GM21737 (cell line): ENCODE results near the gene NDUFB11.

Experiments used
- ATAC-seq: cut with Tn5 transposase; IDR thresholded peaks from one replicate; pipeline ENCODE4 v1.9.1; 2021; ENCODE audit warnings: mild to moderate bottlenecking, moderate library complexity; ENCODE audit not compliant: unreplicated experiment

NDUFB11 gene

DNA sequence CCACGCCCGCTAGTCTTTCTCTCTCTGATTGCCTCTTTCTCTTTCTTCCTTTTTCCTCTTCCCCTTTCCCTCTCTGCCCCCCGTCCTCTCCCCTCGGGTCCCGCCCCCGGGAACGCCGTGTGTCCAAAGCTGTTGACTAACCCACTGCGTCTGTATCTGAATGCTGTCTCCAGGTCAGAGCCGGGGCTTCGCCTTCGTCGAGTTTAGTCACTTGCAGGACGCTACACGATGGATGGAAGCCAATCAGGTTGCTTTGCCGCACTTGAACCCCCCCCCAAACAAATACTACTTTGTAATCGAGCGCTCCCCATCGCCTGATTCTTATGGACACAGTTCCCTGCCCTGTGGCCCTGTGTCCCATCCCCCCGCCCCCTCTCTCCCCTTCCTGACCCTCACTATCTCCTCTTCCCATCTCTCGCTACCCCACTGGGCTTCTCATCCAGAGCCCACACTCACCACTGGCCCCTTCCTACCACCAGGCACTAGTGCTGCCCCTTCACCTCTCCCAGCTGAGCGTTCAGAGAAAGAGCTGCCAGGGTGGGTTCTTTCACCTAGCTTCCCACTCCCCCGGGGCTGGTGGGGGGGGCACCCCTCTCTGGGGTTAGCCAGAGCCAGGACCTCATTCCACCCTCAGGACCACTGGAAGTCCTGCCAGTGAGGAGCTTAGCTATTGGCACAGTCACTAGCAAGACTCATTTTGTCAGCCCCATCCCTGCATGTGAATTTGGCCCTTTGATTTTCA is 30.5 kb upstream of the NDUFB11 start:
- ATAC-seq, result no peak

DNA sequence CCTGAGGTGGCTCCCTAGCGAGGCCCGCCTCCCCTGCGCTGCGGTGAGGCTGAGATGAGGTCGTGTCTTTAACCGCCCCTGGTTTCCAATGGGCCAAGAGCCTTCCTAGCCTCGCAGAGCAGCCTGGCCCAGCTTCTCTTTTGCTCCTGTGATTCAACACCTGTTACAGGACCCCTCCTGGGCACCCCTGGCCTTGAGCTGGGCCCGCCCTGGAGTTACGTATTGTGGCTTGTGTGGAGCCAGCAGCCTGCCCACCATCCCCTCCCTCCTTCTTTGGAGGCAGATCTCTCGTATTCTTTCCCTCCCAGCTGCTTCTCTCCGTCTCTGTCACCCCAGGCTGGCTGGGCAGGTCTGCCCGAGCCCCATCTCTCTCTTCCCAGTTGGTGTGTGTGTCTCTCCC is 29.9 kb upstream of the NDUFB11 start:
- ATAC-seq, result no peak

DNA sequence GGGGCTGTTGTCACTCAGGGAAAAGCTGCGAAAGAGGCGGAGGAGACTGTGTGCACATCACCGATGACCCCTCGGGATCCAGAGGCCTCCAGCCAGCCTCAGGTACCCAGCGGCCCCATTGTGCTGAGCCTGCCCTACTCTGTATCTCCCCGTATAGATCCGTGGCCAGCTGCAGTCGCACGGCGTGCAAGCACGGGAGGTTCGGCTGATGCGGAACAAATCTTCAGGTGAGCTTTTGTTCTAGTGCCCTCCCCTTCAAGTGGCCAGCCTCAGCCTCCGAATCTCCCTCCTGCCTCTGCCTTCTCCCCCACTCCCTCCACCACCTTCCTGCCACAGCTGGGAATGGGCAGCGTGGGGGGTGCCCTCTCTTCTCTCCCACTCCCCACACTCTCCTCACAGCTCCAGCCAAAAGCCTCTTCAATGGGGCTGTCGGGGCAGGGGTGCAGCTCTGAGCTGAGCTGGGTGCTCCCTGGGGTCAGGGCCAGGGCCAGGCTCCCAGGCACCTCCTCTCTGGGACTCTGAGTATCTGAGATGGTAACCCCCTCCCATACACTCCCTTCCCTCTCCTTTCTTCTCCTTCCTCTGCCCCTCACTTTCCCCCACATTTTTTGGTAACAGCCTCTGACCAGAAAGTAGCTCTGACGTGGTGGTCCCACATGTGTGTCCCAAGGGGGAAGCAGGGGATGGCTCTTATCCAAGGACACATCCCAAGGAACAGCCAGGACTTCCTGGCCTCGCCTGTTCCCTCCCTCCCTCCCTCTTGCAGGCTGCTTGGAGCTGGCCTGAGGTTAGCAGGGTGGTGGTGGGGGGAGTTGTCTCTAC is 28.7 kb upstream of the NDUFB11 start:
- ATAC-seq, result no peak

DNA sequence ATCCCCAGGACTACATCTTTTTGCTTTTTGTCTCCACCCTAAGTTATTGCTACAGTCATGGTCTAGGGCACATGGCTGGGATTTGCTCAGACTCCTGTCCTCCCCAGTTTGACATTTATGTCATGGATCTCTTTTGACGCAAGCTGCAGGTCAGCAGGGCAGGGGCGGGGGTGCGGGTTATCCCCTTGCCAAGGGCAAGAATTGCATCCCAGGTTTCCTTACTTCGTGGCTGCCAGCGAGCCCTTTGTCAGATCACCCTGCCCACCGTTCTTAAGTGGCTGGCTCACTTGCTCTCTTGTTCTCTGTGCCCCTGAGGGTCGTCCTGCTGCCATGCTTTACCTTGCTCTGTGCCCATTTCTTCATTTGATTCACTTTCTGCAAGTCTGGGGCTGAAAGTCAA is 28.0 kb upstream of the NDUFB11 start:
- ATAC-seq, result no peak

DNA sequence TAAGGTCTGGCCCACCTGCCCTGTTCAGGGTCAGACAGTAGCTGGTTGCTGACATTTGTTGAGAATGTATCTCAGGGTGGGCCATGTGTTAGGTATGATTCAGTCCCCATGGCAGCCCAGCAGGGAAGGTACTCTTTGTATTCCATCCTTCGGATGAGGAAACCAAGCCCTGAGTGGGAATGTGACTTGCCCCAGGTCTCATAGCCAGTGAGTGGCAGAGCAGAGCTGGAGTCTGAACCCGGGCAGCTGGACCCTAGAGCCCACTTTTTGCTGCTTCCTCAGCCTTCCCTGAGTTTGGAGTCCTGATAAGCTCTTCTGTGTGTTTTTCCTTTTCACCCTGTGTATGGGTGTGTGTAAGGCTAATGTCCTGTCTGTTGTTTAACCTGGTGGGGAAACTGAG is 27.5 kb upstream of the NDUFB11 start:
- ATAC-seq, result no peak

DNA sequence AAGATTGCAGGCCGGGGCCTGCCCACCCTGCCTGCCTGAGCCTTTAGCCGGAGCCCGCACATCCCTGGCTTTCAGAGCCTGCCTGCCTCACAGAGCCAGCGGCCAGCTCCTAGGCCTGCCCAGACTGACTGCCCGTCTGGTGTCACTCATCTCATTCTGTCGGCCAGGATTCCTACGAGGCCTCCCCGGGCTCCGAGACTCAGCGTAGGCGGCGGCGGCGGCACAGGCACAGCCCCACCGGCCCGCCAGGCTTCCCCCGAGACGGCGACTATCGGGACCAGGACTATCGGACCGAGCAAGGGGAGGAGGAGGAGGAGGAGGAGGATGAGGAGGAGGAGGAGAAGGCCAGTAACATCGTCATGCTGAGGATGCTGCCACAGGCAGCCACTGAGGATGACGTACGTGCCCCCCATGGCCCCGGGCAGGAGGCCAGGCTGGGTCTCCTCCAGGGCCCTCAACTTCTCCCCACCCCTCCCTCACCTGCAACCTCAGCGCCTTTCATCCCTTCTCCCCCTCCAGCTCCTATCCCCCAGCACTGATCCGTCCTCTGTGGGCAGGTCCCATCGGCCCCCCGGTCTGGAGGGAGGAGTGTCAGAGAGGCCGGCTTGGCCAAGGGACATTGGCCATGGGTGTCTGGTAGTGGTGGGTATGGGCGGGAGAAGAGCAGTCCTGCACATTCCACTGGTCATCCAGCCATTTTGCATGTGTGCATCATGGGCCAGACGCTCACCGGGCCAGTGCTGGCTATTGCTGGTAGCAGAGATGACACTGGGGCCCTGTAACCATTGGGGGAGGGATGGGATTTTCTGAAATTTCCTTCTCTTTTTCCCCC is 26.6 kb upstream of the NDUFB11 start:
- ATAC-seq, result no peak

DNA sequence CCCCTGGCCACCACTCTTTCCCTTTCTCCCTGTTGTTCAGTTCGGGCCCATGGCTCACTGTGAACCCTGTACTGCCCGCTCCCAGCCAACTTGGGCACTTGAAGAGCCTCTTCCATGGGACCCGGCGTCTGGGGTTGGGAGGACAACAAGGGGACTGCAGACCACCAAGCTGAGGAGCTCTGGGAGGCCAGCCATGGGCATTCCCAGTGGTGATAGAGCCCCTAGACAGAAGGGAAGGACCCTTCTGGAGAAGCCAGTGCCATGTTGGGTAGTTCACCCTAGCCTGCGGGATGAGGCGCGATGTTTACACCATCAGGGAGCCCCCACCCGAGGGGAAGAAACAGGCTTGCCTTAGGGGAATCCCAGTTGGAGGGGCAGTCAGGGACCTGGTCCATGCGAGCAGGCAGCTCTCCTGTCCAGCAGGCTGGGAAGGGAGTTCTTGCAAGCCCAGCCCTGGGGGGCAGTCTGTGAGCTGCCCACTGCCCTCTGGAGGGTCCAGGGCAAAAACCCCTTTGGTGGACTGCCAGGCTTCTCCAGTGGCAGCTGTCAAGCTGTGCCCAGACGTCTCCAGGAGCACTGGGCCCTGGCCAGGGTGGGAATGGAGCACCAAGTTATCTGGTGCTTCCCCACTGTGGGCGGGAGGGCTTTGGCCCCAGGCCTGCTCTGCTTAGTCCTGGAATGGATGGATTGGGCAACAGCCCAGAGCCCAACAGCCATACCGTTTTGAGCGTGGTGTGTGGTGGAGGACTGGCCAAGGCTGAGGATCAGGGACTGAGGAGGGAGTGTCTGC is 25.4 kb upstream of the NDUFB11 start:
- no peak for ATAC-seq

DNA sequence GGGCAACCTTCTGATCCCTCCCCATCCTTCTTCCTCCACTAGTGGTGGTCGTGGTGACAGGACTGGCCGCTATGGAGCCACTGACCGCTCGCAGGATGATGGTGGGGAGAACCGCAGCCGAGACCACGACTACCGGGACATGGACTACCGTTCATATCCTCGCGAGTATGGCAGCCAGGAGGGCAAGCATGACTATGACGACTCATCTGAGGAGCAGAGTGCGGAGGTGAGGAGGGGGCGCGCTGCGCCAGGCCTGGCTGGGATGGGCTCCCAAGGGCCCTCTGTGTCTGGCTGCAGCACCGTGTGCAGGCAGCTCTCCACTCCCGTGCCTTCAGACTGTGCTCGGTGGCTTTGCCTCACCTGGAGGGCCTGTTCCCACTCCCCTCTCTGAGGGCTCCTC is 24.8 kb upstream of the NDUFB11 start:
- ATAC-seq, result no peak

DNA sequence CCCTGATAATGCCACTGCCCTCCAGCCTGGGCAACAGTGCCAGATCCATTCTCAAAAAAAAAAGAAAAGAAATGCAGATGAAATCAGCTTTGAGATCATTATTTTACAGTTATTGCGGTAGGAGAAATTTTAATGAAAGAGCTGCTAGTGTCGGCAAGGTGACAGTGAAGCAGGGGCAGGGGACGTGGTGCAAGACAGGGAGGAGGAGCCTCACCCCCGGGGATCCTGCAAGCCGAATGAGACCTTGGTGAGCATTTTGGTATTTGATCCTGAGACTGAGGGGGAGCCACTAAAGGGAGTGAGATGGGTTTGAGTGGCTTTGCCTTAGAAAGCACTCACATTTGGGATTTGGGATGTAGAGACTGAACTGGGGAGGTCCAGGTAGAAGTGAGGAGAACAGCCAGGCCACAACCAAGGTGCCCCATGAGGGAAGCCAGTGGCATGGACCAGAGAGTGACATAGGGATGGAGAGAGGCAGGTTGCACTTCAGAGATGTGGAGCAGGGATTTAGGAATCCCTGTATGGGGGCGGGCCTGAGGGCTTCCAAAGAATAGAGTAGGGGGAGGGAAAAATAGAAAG is 24.1 kb upstream of the NDUFB11 start:
- ATAC-seq, result no peak

DNA sequence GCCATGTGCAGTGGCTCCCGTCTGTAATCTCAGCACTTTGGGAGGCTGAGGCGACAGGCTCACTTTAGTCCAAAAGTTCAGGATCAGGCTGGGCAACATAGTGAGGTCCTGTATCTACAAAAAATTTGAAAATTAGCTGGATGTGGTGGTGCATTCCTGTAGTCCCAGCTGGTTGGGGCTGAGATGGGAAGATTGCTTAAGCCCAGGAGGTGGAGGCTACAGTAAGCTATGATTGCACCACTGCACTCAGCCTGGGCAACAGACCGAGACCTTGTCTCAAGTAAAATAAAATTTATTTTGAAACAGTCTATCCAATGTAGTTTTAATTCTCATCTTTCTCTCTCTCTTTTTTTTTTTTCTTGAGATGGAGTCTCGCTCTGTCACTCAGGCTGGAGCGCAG is 21.6 kb upstream of the NDUFB11 start:
- no peak for ATAC-seq

DNA sequence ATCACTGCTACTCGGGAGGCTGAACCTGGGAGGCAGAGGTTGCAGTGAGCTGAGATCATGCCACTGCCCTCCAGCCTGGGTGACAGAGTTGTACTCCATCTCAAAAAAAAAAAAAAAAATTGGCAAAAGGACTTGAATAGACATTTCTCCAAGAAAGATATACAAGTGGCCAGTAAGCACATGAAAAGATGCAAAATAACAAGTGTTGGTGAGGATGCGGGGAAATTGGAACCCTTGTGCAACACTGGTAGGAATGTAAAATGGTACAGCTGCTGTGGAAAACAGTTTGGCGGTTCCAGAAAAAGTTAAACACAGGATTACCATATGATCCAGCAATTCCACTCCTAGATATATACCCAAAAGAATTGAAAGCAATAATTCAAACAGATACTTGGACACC is 19.9 kb upstream of the NDUFB11 start:
- no peak for ATAC-seq

DNA sequence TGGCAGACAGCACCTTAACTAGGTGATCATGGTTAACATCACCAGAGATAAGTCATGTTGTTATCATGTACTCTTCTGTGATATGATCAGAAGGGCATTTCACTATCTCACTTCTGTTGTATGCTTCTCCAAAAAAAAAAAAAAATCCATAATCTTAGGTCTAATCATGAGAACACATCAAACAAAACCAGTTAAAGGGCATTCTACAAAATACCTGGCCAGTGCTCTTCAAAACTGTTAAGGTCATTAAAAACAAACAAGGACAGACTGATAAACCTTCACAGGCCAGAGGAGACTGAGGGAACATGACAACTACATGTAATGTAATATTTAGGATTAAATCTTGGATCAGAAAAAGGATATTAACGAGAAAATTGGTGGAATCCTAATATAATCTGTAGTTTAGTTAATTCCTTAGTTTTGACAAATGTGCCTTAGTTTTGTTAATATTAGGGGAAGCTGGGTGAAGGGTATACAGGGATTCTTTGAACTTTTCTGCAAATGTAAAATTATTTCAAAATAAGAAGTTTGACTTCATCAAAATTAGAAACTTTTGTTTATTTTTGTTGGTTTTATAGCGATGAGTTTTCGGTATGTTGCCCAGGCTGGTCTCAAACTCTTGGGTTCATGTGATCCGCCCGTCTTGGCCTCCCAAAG is 18.6 kb upstream of the NDUFB11 start:
- no peak for ATAC-seq

DNA sequence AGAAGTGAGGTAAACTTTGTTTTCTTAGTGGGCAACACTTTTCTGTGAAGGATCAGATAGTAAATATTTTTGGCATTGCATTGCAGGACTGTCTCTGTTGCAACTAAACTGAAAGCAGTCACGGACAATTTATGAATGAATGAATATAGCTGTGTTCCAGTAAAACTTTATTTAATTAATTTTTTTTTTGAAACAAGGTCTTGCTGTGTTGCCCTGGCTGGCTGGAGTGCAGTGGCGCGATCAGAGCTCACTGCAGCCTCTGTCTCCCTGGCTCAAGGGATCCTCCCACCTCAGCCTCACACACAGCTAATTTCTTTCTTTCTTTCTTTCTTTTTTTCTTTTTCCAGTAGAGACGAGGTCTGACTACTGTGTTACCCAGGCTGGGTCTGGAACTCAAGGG is 16.3 kb upstream of the NDUFB11 start:
- no peak for ATAC-seq

DNA sequence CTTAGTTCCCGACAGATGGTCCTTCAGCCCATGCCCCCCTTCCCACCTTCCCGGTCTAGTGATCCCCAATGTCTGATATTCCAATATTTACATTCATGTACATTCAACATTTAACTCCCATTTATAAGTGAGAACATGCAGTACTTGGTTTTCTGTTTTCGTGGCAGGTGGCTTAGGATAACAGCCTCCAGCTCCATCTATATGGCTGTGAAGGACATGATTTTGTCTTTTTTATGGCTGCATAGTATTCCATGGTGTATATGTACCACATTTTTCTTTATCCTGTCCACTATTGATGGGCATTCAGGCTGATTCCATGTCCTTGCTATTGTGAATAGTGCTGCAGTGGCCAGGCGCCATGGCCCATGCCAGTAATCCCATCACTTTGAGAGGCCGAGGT is 14.3 kb upstream of the NDUFB11 start:
- ATAC-seq, result no peak

DNA sequence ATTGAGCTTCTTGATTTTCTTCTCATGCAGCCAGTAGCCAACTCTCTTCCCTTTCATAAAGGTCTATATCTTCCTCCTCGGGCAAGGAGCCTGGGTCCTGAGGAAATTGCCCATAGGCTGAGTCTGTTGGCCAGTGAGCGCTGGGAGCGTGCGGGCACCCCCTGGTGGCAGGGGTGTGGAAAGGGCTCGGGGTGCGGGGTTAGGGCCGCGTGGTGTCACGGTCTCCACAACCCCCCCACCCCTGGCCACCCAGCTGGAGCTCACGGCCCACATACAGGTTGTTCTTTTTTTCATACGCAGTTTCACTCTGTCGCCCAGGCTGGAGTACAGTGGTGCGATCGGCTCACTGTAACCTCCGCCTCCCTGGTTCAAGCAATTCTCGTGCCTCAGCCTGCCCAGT is 13.6 kb upstream of the NDUFB11 start:
- ATAC-seq, result no peak

DNA sequence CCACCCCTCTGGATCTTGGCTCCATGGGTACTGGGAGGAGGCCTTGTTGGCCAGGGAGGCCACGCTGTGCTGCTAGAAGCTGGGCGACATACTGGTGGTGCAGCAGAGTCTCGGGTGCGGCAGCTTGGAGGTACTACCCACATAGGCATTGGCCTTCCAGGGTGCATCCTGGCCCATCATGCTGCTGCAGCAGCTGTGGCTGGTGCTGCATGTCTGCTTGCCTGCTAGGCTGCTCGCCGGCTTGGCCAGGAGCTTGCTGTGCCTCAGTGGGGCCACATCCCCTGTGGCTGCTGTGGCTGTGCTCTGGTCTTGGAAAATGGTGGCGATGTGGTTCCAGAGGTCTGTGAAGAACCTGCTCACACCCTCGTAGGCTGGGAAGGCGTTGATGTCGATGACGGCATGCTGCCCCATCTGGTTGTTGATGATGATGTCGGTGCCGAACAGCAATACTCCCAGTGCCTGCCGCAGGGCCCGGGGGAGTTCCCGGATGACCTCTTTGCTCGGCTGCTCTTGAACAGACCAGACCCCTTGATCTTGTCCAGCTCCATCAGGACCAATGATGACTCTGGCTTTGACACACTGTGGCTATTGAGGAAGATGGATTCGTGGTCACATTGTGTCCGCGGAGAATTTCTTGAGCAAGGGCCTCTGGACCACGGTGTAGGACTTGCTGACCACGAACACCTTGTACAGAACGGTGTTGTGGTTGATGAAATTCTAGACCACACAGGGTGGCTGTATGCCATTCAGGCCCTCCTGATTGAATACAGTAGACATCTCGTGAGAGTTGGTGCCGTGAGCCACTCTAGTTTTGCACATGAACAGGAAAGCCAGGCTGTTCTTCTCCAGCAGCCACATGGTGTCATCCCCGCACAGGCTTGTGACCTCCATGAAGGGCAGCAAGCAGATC is 12.4 kb upstream of the NDUFB11 start:
- ATAC-seq, result no peak

DNA sequence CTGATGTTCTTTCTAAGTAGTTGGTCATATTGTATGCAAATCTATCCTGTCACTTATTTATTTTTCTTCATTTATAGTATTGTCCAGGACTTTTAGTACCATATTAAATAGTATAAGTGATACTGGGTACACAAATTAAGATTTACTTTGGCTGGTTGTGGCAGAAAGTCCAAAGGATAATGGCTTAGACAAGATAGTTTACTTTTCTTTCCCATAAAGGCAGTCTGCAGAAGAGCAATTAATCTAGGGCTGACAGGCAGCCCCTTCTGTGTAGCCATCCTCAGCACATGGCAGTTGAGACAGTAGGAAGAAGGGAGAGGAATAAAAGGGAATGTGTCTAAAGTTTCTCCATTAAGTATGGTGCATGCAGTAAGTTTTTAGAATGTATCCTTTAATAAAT is 6.9 kb upstream of the NDUFB11 start:
- no peak for ATAC-seq

DNA sequence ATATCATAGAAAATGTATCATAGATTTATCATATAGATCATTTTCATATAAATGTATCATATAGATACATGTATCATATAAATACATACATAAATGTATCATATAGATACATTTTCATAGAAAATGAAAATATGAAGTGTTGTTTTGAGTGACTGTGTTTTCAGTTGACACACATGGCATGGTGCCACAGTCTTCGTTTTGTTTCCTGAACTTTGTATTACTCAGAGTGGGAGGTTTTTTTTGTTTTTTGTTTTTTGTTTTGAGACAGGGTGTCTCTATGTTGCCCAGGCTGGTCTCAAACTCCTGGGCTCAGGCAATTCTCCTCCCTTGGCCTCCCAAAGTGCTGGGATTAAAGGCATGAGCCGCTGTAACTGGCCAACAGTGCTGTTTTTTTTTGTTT is 4.4 kb upstream of the NDUFB11 start:
- ATAC-seq, result no peak
